GM06990 (cell line): Measurements from ENCODE around the gene EVI5.

Experiments used
- DNase-seq: peaks from one replicate; pipeline ENCODE4 v3.0.0-alpha.2; 2011; ENCODE audit not compliant: insufficient read length; ENCODE audit errors: extremely low read depth
- H3K27me3 ChIP-seq: replicated peaks from 2 replicates; pipeline ENCODE4 v1.6.0; 2011; ENCODE audit warnings: low read length; ENCODE audit not compliant: control insufficient read depth, insufficient read depth
- H3K36me3 ChIP-seq: 2 replicates; pipeline ENCODE4 v1.5.1; 2011; ENCODE audit warnings: low read length; ENCODE audit not compliant: control insufficient read depth, insufficient read depth
- H3K4me3 ChIP-seq: replicated peaks from 2 replicates; pipeline ENCODE4 v1.5.1; 2011; ENCODE audit warnings: low read depth, mild to moderate bottlenecking, control low read depth, low read length
- TF ChIP-seq, protein P1 (sequence below): IDR thresholded peaks from 2 replicates; pipeline ENCODE4 v1.5.1; 2011; ENCODE audit warnings: low read length, control low read depth, mild to moderate bottlenecking, inconsistent platforms; ENCODE audit not compliant: insufficient read depth, poor library complexity, severe bottlenecking

EVI5 gene

DNA sequence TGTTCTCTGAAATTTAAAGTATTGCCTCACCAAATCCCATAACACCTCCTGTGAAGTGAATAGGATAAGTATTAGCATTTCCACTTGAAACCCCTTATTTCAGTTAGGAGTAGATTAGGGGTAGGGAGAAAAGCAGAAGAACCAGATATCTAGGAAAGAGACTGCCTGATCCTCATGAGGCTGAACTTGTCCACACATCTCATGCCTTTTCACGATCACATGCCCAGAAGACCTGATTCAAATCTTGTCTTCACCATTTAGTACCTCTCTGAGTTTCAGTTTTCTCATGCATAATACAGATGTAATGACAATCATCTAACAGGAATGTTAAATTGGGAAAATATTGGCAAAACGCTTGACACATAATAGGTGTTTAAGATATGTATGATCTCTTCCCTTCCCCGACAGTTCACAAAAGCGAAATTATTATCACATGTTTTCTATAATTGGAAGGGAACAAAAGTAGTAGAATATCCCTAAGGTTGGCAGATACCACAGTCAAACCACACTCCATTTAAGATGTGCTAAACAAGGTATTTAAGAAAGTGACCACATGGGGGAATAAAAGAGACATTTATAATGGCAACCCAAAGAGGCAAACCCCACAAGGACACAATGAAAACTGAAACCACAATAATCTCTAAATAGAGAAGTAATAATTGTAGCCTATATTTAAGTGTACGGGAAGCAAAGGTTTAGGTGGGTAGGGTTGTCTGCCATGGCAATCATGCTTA, 323.4 kb downstream of the EVI5 start:
- Histone ChIP-seq H3K36me3 (no peaks in the 10 kb centered on the region), H3K27me3 (no peaks in the 10 kb centered on the region), H3K4me3 (no peak overlapping the region)
- peak; percentile 57 for DNase-seq
- TF ChIP-seq, protein P1, sequence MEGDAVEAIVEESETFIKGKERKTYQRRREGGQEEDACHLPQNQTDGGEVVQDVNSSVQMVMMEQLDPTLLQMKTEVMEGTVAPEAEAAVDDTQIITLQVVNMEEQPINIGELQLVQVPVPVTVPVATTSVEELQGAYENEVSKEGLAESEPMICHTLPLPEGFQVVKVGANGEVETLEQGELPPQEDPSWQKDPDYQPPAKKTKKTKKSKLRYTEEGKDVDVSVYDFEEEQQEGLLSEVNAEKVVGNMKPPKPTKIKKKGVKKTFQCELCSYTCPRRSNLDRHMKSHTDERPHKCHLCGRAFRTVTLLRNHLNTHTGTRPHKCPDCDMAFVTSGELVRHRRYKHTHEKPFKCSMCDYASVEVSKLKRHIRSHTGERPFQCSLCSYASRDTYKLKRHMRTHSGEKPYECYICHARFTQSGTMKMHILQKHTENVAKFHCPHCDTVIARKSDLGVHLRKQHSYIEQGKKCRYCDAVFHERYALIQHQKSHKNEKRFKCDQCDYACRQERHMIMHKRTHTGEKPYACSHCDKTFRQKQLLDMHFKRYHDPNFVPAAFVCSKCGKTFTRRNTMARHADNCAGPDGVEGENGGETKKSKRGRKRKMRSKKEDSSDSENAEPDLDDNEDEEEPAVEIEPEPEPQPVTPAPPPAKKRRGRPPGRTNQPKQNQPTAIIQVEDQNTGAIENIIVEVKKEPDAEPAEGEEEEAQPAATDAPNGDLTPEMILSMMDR, result peak; percentile 22

DNA sequence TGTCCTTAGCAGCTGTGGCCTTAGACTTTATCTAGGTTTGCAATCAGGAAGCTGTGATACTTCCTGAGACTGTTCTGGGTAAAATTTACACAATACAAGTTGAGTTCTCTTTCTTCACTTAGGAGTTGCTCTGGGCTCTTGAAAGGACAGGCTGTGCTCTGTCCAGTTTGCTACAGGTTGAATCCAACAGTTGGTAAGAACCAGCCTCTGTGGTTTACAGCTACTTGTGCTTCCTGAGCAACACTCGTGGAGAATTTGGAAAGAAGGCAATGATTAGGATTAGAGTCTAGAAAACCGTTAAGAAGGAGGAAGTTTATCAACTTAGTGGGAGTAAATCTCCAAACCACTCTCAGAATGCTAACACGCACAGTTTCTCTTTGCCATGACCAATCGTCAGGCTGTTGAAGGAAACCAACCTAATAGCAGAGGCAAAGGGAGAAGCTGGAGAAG, 325.0 kb downstream of the EVI5 start:
- Histone ChIP-seq H3K36me3 (no peaks in the 10 kb centered on the region), H3K4me3 (no peak overlapping the region), H3K27me3 (no peaks in the 10 kb centered on the region)
- DNase-seq, result no peak
- TF ChIP-seq, protein P1, result no peak
